Keratinocyte (primary cell): Measurements from ENCODE around the gene ANGPTL1. TPM values are rescaled to one million over a fixed set of nuclear protein-coding genes. Genes with fewer than 3 reads are reported as not detected.

Source experiments
- DNase-seq: peaks from one replicate; pipeline ENCODE4 v3.0.0-alpha.2; 2011; ENCODE audit warnings: low read depth, missing footprints, low spot score
- FAIRE-seq: peaks from 2 replicates; lab custom pipeline; 2011; peaks lifted over from hg19 to GRCh38; lab: Jason Lieb, UNC
- H2AFZ ChIP-seq: 2 replicates; pipeline ENCODE4 v1.6.0; 2012; ENCODE audit warnings: low read length, control low read depth, inconsistent platforms; ENCODE audit not compliant: control insufficient read depth
- H3K27ac ChIP-seq: 2 replicates; pipeline ENCODE4 v1.5.1; 2011; ENCODE audit warnings: low read length; ENCODE audit not compliant: control insufficient read depth, insufficient read depth
- H3K27me3 ChIP-seq: 3 replicates; pipeline ENCODE4 v1.6.0; 2011; ENCODE audit warnings: low read length; ENCODE audit not compliant: control insufficient read depth, insufficient read depth; ENCODE audit errors: extremely low read depth
- H3K36me3 ChIP-seq, 2 experiments: 2 replicates in 1 of 2; 3 replicates in 1 of 2; pipeline ENCODE4 v1.5.1; 2011; ENCODE audit warnings: low read length in 2 of 2, mild to moderate bottlenecking in 1 of 2; ENCODE audit not compliant: control insufficient read depth in 2 of 2, insufficient read depth in 2 of 2; ENCODE audit errors: extremely low read depth in 1 of 2
- H3K4me1 ChIP-seq: 3 replicates; pipeline ENCODE4 v1.5.1; 2011; ENCODE audit warnings: low read length; ENCODE audit not compliant: control insufficient read depth, insufficient read depth; ENCODE audit errors: extremely low read depth
- H3K4me2 ChIP-seq: 3 replicates; pipeline ENCODE4 v1.6.0; 2011; ENCODE audit warnings: low read depth, low read length; ENCODE audit not compliant: control insufficient read depth, insufficient read depth; ENCODE audit errors: extremely low read depth
- H3K4me3 ChIP-seq, 3 experiments: fragments of 200-600 bp in 1 of 3; sonication (generic) in 1 of 3; 2 replicates in 2 of 3; 3 replicates in 1 of 3; pipeline ENCODE4 v1.5.1; 2011 to 2016; ENCODE audit warnings: low read length in 3 of 3, mild to moderate bottlenecking in 3 of 3, control low read depth in 2 of 3, inconsistent platforms in 1 of 3, low read depth in 1 of 3, mixed read lengths in 1 of 3, mixed run types in 1 of 3, moderate library complexity in 1 of 3; ENCODE audit not compliant: control insufficient read depth in 2 of 3, insufficient read depth in 2 of 3; ENCODE audit errors: extremely low read depth in 1 of 3
- H3K79me2 ChIP-seq: 2 replicates; pipeline ENCODE4 v1.6.0; 2012; ENCODE audit warnings: low read length; ENCODE audit not compliant: control insufficient read depth, insufficient read depth
- H3K9ac ChIP-seq: 3 replicates; pipeline ENCODE4 v1.6.0; 2011; ENCODE audit warnings: low read length; ENCODE audit not compliant: control insufficient read depth, insufficient read depth; ENCODE audit errors: extremely low read depth
- H3K9me1 ChIP-seq: 3 replicates; pipeline ENCODE4 v1.6.0; 2011; ENCODE audit warnings: low read length; ENCODE audit not compliant: control insufficient read depth, insufficient read depth; ENCODE audit errors: extremely low read depth
- H3K9me3 ChIP-seq: 2 replicates; pipeline ENCODE4 v1.5.1; 2012; ENCODE audit warnings: low read depth, low read length; ENCODE audit not compliant: control insufficient read depth
- H4K20me1 ChIP-seq: 3 replicates; pipeline ENCODE4 v1.6.0; 2011; ENCODE audit warnings: low read length; ENCODE audit not compliant: control insufficient read depth, insufficient read depth; ENCODE audit errors: extremely low read depth
- EZH2 ChIP-seq: IDR thresholded peaks from one replicate; pipeline ENCODE4 v1.6.1; 2012; ENCODE audit warnings: inconsistent platforms, mild to moderate bottlenecking, low read length, moderate library complexity
- dilution Hi-C: fragments of 300-500 bp; cut with MboI; formaldehyde crosslinking; loops from one replicate; pipeline ENCODE4 v1.7.0; 2020; ENCODE audit warnings: low sequenced_read_pairs; ENCODE audit not compliant: extremely low pct_ligation_motif_present
- polyA plus RNA-seq, 5 experiments: library from polyadenylated mRNA; depleted of rRNA in 3 of 5; stranded (reverse) in 3 of 5; stranded (forward) in 1 of 5; unstranded in 1 of 5; fragments of >200 nt; gene quantifications; 1 replicate in 1 of 5; 2 replicates in 3 of 5; 3 replicates in 1 of 5; pipeline versions ENCODE4 v1.2.1 to v1.2.3, GENCODE V29; 2011 to 2012; ENCODE audit warnings: missing spikeins in 2 of 5, low read depth in 1 of 5, low replicate concordance in 1 of 5
- TF ChIP-seq, protein P1 (sequence below), 3 experiments: IDR thresholded peaks in 1 of 3; conservative IDR thresholded peaks in 1 of 3; optimal IDR thresholded peaks in 1 of 3; 2 replicates in 2 of 3; 3 replicates in 1 of 3; pipeline versions ENCODE3 to v1.5.1; 2011; ENCODE audit warnings: low read length in 3 of 3, mild to moderate bottlenecking in 3 of 3, moderate library complexity in 2 of 3, control low read depth in 1 of 3, inconsistent platforms in 1 of 3; ENCODE audit not compliant: insufficient read depth in 2 of 3; ENCODE audit errors: extremely low read depth in 1 of 3

The ANGPTL1 gene
- polyA plus RNA-seq, 1 donor (not counting 4 experiments of a cell fraction or from before 2014, with no cell fraction given) = not detected

DNA sequence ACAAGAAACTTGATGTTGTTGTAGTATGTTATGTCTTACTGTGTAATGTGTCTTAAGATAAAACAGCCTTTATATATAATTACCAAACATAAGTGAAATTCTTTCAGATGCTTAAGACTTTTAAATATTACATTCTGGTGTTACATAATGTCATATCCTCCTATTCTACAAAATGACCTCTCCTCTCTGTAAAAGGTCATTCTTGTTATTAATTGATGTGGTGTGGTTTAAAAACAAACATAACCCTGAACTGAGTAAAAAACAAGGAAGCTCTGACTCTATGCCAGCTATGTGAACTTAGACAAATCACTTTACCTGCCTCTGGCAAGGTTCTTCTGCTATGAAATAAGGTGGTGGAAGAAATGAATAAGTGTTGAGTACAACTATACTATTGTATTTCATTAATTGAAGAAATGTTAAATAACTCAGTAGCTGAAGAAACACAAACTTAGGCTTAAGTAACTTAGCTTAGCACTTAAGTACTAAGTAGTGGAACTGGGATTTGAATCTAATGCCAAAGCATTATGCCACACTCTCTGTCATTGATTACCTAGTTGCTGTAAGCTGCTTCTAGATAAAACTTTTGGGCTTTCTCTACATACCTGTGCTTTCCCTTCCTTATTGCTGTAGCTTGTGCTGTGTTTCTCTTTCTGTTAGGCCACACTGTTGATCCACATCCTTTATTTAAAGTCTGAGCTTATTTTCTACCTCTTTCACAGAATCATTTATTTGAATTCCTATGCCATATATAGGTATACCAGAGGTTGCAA, 859 bp upstream of the ANGPTL1 start:
- H3K36me3 ChIP-seq = no peaks in the 10 kb centered on the region
- TF ChIP-seq, protein P1, sequence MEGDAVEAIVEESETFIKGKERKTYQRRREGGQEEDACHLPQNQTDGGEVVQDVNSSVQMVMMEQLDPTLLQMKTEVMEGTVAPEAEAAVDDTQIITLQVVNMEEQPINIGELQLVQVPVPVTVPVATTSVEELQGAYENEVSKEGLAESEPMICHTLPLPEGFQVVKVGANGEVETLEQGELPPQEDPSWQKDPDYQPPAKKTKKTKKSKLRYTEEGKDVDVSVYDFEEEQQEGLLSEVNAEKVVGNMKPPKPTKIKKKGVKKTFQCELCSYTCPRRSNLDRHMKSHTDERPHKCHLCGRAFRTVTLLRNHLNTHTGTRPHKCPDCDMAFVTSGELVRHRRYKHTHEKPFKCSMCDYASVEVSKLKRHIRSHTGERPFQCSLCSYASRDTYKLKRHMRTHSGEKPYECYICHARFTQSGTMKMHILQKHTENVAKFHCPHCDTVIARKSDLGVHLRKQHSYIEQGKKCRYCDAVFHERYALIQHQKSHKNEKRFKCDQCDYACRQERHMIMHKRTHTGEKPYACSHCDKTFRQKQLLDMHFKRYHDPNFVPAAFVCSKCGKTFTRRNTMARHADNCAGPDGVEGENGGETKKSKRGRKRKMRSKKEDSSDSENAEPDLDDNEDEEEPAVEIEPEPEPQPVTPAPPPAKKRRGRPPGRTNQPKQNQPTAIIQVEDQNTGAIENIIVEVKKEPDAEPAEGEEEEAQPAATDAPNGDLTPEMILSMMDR (optimal IDR thresholded peaks at IDR 0.05 in 1 of 3, IDR thresholded peaks at IDR 0.05 in 1 of 3, conservative IDR thresholded peaks at IDR 0.05 in 1 of 3; ENCODE audit: extremely low read depth in 1 of 3, insufficient read depth in 2 of 3, low read length in 3 of 3) = no peak
- TF ChIP-seq EZH2 = no peak
- no peaks in the 10 kb centered on the region for H3K4me1 ChIP-seq
- no peak overlapping the region for H3K4me2 ChIP-seq
- H3K27ac ChIP-seq = no peak overlapping the region
- DNase-seq (no peak), FAIRE-seq (no peak)
- H3K9me3 ChIP-seq = no peaks in the 10 kb centered on the region
- dilution Hi-C loops = no loop called here
- no peaks in the 10 kb centered on the region for H3K79me2 ChIP-seq
- no peak overlapping the region for H3K4me3 ChIP-seq
- H2AFZ ChIP-seq = no peak overlapping the region
- H3K9me1 ChIP-seq = no peaks in the 10 kb centered on the region
- no peak overlapping the region for H3K9ac ChIP-seq
- H3K27me3 ChIP-seq = no peaks in the 10 kb centered on the region
- H4K20me1 ChIP-seq = no peaks in the 10 kb centered on the region

DNA sequence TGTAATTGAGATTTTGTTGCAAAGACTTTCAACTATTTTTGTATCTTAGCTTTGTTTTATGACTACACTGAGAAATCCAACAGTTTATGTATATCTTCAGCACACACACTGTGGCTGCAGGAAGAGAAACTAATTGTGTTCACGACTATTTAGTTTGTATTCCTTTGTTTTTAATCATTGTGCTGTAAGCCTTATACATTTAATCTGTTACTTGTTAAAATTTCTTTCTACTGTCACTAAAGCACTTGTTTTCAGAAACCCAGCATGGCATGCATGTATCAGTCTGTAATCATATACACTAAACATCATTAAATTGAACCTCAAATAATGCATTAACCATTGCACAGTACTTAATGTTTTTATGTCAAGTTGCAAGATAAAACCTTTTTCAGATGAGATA, 656 bp downstream of the ANGPTL1 start:
- no peak for TF ChIP-seq EZH2
- TF ChIP-seq, protein P1 (optimal IDR thresholded peaks at IDR 0.05 in 1 of 3, IDR thresholded peaks at IDR 0.05 in 1 of 3, conservative IDR thresholded peaks at IDR 0.05 in 1 of 3; ENCODE audit: extremely low read depth in 1 of 3, insufficient read depth in 2 of 3, low read length in 3 of 3) = no peak
- no peak for FAIRE-seq
- no peak overlapping the region for H2AFZ ChIP-seq
- H3K79me2 ChIP-seq = no peaks in the 10 kb centered on the region
- no peak overlapping the region for H3K27ac ChIP-seq
- no peak overlapping the region for H3K4me2 ChIP-seq
- no peaks in the 10 kb centered on the region for H4K20me1 ChIP-seq
- no peaks in the 10 kb centered on the region for H3K36me3 ChIP-seq
- no peaks in the 10 kb centered on the region for H3K27me3 ChIP-seq
- no peak overlapping the region for H3K9ac ChIP-seq
- H3K9me3 ChIP-seq = no peaks in the 10 kb centered on the region
- H3K4me1 ChIP-seq = no peaks in the 10 kb centered on the region
- no peak for DNase-seq
- H3K4me3 ChIP-seq = no peak overlapping the region
- H3K9me1 ChIP-seq = no peaks in the 10 kb centered on the region
- dilution Hi-C loops = no loop called here
